ENCODE measurements around the gene CGN. TPM values are rescaled to one million over a fixed set of nuclear protein-coding genes. Genes with fewer than 3 reads are reported as not detected.
"Not testable (repeated sequence)": the region's sequence is repeated elsewhere in the genome, so short reads cannot be mapped to it uniquely, and the experiment has no call there.

CGN gene
- total RNA-seq, 1 donor from 2014 or later = 29.0 TPM

DNA sequence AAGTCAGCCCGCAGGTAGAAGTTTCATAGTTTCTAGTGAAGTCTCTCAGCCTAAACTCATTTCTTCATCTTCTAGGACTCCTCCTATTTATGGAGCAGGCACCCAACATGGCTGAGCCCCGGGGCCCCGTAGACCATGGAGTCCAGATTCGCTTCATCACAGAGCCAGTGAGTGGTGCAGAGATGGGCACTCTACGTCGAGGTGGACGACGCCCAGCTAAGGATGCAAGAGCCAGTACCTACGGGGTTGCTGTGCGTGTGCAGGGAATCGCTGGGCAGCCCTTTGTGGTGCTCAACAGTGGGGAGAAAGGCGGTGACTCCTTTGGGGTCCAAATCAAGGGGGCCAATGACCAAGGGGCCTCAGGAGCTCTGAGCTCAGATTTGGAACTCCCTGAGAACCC, 7.2 kb downstream of the CGN start:
- H3K27me3 Mint-ChIP-seq = peaks cover 3% of the 10 kb centered on the region
- H3K4me3 Mint-ChIP-seq = no peak overlapping the region
- no peak overlapping the region for H3K27ac Mint-ChIP-seq
- H3K4me1 Mint-ChIP-seq (ENCODE audit: unreplicated experiment) = peaks cover 24% of the 10 kb centered on the region
- H3K36me3 Mint-ChIP-seq = peaks cover 8% of the 10 kb centered on the region
- no peaks in the 10 kb centered on the region for H3K9me3 Mint-ChIP-seq
- no peak for DNase-seq (ENCODE audit: extremely low spot score, unreplicated experiment)
- no peak for TF ChIP-seq CTCF (conservative IDR thresholded peaks at IDR 0.05)

GRCh38 chr1:151518936-151519335, 7.7 kb downstream of the CGN start:
- H3K36me3 Mint-ChIP-seq = peaks cover 8% of the 10 kb centered on the region
- no peaks in the 10 kb centered on the region for H3K9me3 Mint-ChIP-seq
- peaks cover 19% of the 10 kb centered on the region for H3K4me1 Mint-ChIP-seq (ENCODE audit: unreplicated experiment)
- no peak overlapping the region for H3K27ac Mint-ChIP-seq
- no peak for DNase-seq (ENCODE audit: extremely low spot score, unreplicated experiment)
- no peak for TF ChIP-seq CTCF (conservative IDR thresholded peaks at IDR 0.05)
- no peaks in the 10 kb centered on the region for H3K27me3 Mint-ChIP-seq
- no peak overlapping the region for H3K4me3 Mint-ChIP-seq

GRCh38 chr1:151519667-151520066, 8.5 kb downstream of the CGN start:
- Mint-ChIP-seq H3K36me3 (peaks cover 8% of the 10 kb centered on the region), H3K4me1 (ENCODE audit: unreplicated experiment) (peaks cover 14% of the 10 kb centered on the region), H3K4me3 (no peak overlapping the region), H3K9me3 (no peaks in the 10 kb centered on the region), H3K27ac (peak overlapping the region; percentile 30), H3K27me3 (no peaks in the 10 kb centered on the region)
- DNase-seq (ENCODE audit: extremely low spot score, unreplicated experiment) = no peak
- no peak for TF ChIP-seq CTCF (conservative IDR thresholded peaks at IDR 0.05)

DNA sequence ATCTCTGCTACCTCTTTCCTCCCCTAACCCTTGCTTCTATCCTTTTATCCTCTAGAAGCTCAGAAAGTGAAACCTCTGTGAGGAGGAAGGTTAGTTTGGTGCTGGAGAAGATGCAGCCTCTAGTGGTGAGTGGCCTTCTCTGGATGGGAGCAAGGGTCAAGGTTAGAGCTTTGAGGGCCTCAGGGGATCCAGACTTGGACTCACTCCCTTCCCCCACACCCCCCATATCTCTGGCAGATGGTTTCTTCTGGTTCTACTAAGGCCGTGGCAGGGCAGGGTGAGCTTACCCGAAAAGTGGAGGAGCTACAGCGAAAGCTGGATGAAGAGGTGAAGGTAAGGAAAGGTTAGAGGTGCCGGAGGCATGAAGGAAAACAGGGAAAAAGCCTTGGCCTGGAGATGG, 9.2 kb downstream of the CGN start:
- Mint-ChIP-seq H3K4me3 (no peak overlapping the region), H3K27ac (peak overlapping the region; percentile 24), H3K9me3 (no peaks in the 10 kb centered on the region), H3K36me3 (peaks cover 8% of the 10 kb centered on the region), H3K27me3 (no peaks in the 10 kb centered on the region), H3K4me1 (ENCODE audit: unreplicated experiment) (peaks cover 14% of the 10 kb centered on the region)
- DNase-seq (ENCODE audit: extremely low spot score, unreplicated experiment) = no peak
- no peak for TF ChIP-seq CTCF (conservative IDR thresholded peaks at IDR 0.05)

DNA sequence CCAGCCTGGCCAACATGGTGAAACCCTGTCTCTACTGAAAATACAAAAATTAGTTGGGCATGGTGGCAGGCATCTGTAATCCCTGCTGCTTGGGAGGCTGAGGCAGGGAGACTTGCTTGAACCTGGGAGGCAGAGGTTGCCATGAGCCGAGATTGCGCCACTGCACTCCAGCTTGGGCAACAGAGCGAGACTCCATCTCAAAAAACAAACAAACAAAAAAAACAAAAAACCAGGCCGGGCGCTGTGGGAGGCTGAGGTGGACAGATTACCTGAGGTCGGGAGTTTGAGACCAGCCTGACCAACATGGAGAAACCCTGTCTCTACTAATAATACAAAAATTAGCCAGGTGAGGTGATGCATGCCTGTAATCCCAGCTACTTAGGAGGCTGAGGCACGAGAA, 11.2 kb downstream of the CGN start:
- not testable (repeated sequence) for H3K4me1 Mint-ChIP-seq (ENCODE audit: unreplicated experiment); H3K27ac Mint-ChIP-seq; H3K4me3 Mint-ChIP-seq; H3K27me3 Mint-ChIP-seq; H3K9me3 Mint-ChIP-seq; DNase-seq (ENCODE audit: extremely low spot score, unreplicated experiment)
- H3K36me3 Mint-ChIP-seq = peaks cover 11% of the 10 kb centered on the region

DNA sequence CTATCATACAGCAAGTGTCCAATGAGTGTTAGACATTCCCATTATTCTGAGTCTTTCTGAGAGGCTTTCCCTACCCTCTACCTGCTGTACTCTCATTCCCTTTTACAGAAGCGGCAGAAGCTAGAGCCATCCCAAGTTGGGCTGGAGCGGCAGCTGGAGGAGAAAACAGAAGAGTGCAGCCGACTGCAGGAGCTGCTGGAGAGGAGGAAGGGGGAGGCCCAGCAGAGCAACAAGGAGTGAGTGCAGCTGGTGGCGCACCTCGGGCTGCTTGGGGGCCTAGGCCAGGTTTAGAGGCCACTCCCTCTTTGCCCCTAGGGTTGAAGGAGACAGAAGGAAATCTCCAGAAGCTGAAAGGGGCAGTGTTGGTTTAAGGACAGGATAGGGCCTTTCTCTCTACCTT, 12.1 kb downstream of the CGN start:
- H3K27ac Mint-ChIP-seq = no peak overlapping the region
- TF ChIP-seq CTCF (conservative IDR thresholded peaks at IDR 0.05) = no peak
- peaks cover 11% of the 10 kb centered on the region for H3K36me3 Mint-ChIP-seq
- no peak for DNase-seq (ENCODE audit: extremely low spot score, unreplicated experiment)
- no peaks in the 10 kb centered on the region for H3K9me3 Mint-ChIP-seq
- H3K27me3 Mint-ChIP-seq = no peaks in the 10 kb centered on the region
- no peak overlapping the region for H3K4me3 Mint-ChIP-seq
- H3K4me1 Mint-ChIP-seq (ENCODE audit: unreplicated experiment) = peaks cover 10% of the 10 kb centered on the region
